Measurements from ENCODE around the gene DLL3.

GRCh38 chr19:39483141-39483540 lies 15.6 kb upstream of the DLL3 start:
- TF ChIP-seq SP1 (CRISPR knock-in tag; conservative IDR thresholded peaks at IDR 0.05) (no peak), CTCF (IDR thresholded peaks at IDR 0.05) (no peak), ELF4 (CRISPR knock-in tag; IDR thresholded peaks at IDR 0.05; ENCODE audit: low read depth) (no peak), CREB1 (CRISPR knock-in tag; IDR thresholded peaks at IDR 0.05) (no peak), ATF1 (CRISPR knock-in tag; IDR thresholded peaks at IDR 0.05) (no peak), KAT7 (CRISPR knock-in tag; IDR thresholded peaks at IDR 0.05; ENCODE audit: borderline replicate concordance) (no peak), HMGA2 (CRISPR knock-in tag; IDR thresholded peaks at IDR 0.05) (no peak), PRRX2 (CRISPR knock-in tag; IDR thresholded peaks at IDR 0.05) (no peak), NR2C2 (CRISPR knock-in tag; IDR thresholded peaks at IDR 0.05) (no peak), SMAD3 (CRISPR knock-in tag; IDR thresholded peaks at IDR 0.05; ENCODE audit: borderline replicate concordance) (no peak)
- TF ChIP-seq, protein P1, sequence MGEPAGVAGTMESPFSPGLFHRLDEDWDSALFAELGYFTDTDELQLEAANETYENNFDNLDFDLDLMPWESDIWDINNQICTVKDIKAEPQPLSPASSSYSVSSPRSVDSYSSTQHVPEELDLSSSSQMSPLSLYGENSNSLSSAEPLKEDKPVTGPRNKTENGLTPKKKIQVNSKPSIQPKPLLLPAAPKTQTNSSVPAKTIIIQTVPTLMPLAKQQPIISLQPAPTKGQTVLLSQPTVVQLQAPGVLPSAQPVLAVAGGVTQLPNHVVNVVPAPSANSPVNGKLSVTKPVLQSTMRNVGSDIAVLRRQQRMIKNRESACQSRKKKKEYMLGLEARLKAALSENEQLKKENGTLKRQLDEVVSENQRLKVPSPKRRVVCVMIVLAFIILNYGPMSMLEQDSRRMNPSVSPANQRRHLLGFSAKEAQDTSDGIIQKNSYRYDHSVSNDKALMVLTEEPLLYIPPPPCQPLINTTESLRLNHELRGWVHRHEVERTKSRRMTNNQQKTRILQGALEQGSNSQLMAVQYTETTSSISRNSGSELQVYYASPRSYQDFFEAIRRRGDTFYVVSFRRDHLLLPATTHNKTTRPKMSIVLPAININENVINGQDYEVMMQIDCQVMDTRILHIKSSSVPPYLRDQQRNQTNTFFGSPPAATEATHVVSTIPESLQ (CRISPR knock-in tag; IDR thresholded peaks at IDR 0.05): no peak

Measured in WTC11 (cell line).